ENCODE measurements around the gene SDF2L1. TPM values are rescaled to one million over a fixed set of nuclear protein-coding genes. Genes with fewer than 3 reads are reported as not detected.

The SDF2L1 gene
- total and polyA plus RNA-seq, 2 of the 13 experiments (the other 11 are each of a cell fraction or from before 2014, with no cell fraction given) = 18.0 to 57.4 TPM

DNA sequence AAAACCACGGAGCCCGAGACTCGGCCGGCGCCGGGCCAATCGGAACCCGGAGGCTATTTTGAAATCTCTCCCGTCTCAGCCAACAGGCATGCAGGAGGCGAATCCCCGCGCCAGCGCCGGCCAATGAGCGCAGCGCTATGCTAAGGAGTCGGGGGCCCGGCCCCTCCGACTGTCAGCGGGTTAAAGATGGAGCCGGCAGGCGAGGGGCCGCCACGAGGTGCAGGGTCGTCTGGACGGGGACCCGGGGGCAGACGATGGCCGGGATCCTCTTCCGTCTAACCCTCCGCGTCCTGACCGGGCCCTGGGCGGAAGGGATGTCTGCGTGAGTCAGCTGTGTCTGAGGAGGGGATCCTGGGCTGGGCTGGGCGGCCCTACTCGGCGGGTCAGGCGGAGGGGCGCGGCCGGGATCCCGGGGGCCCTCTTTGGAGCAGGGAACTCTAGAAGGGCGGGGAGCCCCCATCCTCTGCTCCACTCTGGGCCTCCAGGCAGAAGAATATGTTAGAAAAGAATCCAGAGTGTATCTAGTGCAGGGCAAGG lies 10.0 kb downstream of the SDF2L1 start (continued):
- TF ChIP-seq MAZ (IDR thresholded peaks at IDR 0.05; ENCODE audit: borderline replicate concordance, low read depth, low read length) (peak; percentile 58; the same call in 1 of the 2 replicates), MAZ (CRISPR knock-in tag; IDR thresholded peaks at IDR 0.05; ENCODE audit: low read depth) (no peak; the same call in 1 of the 2 replicates), SP2 (CRISPR knock-in tag; IDR thresholded peaks at IDR 0.05) (peak; percentile 76), ZNF773 (CRISPR knock-in tag; IDR thresholded peaks at IDR 0.05; ENCODE audit: borderline replicate concordance) (no peak), POLR2G (IDR thresholded peaks at IDR 0.05; ENCODE audit: low read depth, low read length) (0 out of 2 replicates have a peak, but pooled peaks have one; percentile 31), HNF4G (IDR thresholded peaks at IDR 0.05; ENCODE audit: borderline replicate concordance, low read depth, low read length) (no peak), HNF4G (CRISPR knock-in tag; IDR thresholded peaks at IDR 0.05; ENCODE audit: borderline replicate concordance, low read depth) (no peak), YY1 (IDR thresholded peaks at IDR 0.05; ENCODE audit: insufficient read depth, insufficient replicate concordance, low read depth, low read length) (peak; percentile 87), SPEN (CRISPR knock-in tag; IDR thresholded peaks at IDR 0.05; ENCODE audit: low read depth) (peak; percentile 43; the same call in 1 of the 2 replicates), HHEX (CRISPR knock-in tag; IDR thresholded peaks at IDR 0.05) (no peak), MEIS1 (CRISPR knock-in tag; IDR thresholded peaks at IDR 0.05; ENCODE audit: borderline replicate concordance) (peak; percentile 50; the same call in 1 of the 2 replicates), FOXC1 (CRISPR knock-in tag; IDR thresholded peaks at IDR 0.05; ENCODE audit: borderline replicate concordance) (0 out of 2 replicates have a peak, but pooled peaks have one; percentile 9), DMAP1 (CRISPR knock-in tag; IDR thresholded peaks at IDR 0.05) (peak; percentile 92)
- TF ChIP-seq, protein P1, sequence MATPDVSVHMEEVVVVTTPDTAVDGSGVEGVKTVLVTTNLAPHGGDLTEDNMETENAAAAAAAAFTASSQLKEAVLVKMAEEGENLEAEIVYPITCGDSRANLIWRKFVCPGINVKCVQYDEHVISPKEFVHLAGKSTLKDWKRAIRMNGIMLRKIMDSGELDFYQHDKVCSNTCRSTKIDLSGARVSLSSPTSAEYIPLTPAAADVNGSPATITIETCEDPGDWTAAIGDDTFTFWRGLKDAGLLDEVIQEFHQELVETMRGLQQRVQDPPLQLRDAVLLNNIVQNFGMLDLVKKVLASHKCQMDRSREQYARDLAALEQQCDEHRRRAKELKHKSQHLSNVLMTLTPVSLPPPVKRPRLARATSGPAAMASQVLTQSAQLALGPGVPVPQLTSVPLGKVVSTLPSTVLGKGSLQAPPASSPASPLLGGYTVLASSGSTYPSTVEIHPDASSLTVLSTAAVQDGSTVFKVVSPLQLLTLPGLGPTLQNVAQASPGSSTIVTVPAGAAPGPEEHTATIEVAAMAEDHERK (CRISPR knock-in tag; IDR thresholded peaks at IDR 0.05; ENCODE audit: low read depth) = no peak
- TF ChIP-seq, protein P2, sequence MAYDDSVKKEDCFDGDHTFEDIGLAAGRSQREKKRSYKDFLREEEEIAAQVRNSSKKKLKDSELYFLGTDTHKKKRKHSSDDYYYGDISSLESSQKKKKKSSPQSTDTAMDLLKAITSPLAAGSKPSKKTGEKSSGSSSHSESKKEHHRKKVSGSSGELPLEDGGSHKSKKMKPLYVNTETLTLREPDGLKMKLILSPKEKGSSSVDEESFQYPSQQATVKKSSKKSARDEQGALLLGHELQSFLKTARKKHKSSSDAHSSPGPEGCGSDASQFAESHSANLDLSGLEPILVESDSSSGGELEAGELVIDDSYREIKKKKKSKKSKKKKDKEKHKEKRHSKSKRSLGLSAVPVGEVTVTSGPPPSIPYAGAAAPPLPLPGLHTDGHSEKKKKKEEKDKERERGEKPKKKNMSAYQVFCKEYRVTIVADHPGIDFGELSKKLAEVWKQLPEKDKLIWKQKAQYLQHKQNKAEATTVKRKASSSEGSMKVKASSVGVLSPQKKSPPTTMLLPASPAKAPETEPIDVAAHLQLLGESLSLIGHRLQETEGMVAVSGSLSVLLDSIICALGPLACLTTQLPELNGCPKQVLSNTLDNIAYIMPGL (CRISPR knock-in tag; IDR thresholded peaks at IDR 0.05; ENCODE audit: borderline replicate concordance in 1 of 2, low read depth in 1 of 2) = peak in 1 of 2 experiments; percentile 25; a peak in 1 of 4 replicates
- TF ChIP-seq, protein P3, sequence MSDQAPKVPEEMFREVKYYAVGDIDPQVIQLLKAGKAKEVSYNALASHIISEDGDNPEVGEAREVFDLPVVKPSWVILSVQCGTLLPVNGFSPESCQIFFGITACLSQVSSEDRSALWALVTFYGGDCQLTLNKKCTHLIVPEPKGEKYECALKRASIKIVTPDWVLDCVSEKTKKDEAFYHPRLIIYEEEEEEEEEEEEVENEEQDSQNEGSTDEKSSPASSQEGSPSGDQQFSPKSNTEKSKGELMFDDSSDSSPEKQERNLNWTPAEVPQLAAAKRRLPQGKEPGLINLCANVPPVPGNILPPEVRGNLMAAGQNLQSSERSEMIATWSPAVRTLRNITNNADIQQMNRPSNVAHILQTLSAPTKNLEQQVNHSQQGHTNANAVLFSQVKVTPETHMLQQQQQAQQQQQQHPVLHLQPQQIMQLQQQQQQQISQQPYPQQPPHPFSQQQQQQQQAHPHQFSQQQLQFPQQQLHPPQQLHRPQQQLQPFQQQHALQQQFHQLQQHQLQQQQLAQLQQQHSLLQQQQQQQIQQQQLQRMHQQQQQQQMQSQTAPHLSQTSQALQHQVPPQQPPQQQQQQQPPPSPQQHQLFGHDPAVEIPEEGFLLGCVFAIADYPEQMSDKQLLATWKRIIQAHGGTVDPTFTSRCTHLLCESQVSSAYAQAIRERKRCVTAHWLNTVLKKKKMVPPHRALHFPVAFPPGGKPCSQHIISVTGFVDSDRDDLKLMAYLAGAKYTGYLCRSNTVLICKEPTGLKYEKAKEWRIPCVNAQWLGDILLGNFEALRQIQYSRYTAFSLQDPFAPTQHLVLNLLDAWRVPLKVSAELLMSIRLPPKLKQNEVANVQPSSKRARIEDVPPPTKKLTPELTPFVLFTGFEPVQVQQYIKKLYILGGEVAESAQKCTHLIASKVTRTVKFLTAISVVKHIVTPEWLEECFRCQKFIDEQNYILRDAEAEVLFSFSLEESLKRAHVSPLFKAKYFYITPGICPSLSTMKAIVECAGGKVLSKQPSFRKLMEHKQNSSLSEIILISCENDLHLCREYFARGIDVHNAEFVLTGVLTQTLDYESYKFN (CRISPR knock-in tag; conservative IDR thresholded peaks at IDR 0.05) = no peak; the same call in 1 of the 2 replicates
